ENCODE results near the gene ZNF564. TPM values are rescaled to one million over a fixed set of nuclear protein-coding genes. Genes with fewer than 3 reads are reported as not detected.
A peak's percentile ranks its signal among the peaks of the same experiment; 100 is the strongest.
"Not testable (repeated sequence)": the region's sequence is repeated elsewhere in the genome, so short reads cannot be mapped to it uniquely, and the experiment has no call there.

Gene ZNF564
- total RNA-seq, 1 donor from 2014 or later = 10.3 TPM

DNA sequence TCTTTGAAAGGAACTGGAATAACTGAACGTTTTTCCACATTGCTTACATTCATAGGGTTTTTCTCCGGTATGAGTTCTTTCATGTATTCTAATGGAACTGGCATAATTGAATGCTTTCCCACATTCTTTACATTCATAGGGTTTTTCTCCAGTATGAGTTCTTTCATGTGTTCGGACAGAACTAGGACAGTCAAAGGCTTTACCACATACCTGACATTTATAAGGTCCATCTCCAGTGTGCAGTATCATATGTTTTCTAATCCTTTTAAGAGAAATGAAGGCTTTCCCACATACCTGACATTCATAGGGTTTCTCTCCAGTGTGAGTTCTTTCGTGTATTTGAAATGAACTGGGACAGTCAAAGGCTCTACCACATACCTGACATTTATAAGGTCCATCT lies 24.7 kb downstream of the ZNF564 start:
- intact Hi-C loops (cut with DNase I) = no loop called here
- ATAC-seq = no peak
- DNase-seq (ENCODE audit: missing footprints) = no peak

DNA sequence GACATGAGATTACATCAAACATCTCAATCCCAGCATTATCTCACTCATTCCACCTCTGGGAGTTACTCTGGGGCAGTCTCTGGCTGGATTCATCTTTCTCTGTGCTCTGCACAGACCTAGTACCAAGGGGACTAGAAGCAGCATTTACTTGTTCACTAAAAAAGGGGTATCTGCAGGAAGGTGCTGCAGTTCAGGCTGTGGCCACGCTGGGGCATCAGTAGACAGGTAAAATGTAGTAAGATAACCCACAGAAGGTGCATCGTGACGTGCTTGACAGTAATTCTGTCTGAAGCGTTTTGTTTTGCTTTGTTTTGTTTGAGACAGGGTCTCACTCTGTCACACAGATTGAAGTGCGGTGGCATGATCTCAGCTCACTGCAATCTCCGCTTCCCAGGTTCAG lies 29.3 kb downstream of the ZNF564 start:
- intact Hi-C loops (cut with DNase I) = no loop called here
- DNase-seq (ENCODE audit: missing footprints) = no peak
- no peak for ATAC-seq

DNA sequence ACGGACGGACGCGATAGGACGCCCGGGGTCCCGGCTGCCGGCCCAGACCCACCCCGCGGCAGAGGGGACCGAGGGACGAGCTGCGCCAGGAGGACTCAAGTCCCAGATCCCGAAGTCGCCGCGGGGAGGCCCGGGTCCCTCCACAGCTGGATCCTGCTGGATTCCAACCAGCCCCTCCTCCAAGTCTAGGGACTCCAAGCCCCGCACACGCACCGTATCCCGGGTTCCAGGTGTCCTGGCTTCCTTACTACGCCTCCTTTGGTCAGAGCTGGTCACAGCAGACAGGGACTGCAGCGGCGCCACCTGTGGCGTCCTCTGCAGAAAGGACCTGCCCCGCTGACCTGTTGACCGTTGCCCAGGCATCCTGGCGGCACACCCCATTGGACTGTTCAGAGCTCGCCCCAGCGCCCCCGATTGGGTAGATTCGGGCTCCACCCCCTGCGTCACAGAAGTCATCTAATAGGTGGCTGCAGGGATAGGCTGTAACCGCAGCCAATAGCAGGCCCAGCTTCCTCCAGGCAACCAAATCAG lies 37.7 kb downstream of the ZNF564 start:
- DNase-seq (ENCODE audit: missing footprints) (peak; percentile 57), ATAC-seq (no peak)
- intact Hi-C loops (cut with DNase I) = no loop called here

DNA sequence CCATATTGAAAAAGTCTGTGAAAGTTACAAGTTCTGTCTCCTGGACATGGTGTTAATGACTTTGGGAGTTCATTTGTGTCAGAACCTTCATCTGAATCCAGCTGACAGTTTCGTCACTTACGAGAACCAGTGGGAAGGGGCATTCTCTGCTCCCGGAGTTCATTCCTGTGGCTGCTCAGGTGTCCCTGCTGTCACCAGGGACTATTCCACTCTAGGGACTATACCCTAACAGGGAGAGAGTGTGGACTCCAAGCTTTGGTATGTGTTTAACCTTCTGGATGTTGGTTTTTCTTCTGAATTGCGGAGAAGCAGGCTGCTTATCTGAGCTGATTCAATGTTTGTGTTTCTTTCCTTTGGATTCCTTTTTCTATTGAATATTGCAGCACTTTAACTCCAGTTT lies 54.2 kb downstream of the ZNF564 start:
- intact Hi-C loops (cut with DNase I) = loop anchor here (5.0 kb wide), 1 partner anchor 55 kb away; the partner anchor contains the start of gene ZNF564
- no peak for DNase-seq (ENCODE audit: missing footprints)
- ATAC-seq = no peak

DNA sequence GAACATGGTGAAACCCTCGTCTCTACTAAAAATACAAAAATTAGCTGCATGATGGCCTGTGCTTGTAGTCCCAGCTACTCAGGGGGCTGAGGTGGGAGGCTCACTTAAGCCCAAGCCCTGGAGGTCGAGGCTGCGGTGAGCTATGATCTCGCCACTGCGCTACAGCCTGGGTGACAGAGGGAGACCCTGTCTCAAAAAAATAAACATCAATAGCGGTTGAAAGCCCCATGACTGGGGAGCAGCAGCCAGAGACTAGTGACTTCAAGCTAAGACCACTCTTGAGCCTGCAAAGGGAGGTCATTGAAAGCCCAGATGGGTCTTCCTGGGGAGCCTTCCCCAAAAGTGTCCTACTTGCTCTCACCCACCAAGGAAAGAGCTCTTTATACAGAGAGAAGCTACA lies 54.8 kb downstream of the ZNF564 start:
- DNase-seq (ENCODE audit: missing footprints) (no peak), ATAC-seq (no peak)
- intact Hi-C loops (cut with DNase I) = loop anchor here (5.0 kb wide), 1 partner anchor 56 kb away; the partner anchor contains the start of gene ZNF564

DNA sequence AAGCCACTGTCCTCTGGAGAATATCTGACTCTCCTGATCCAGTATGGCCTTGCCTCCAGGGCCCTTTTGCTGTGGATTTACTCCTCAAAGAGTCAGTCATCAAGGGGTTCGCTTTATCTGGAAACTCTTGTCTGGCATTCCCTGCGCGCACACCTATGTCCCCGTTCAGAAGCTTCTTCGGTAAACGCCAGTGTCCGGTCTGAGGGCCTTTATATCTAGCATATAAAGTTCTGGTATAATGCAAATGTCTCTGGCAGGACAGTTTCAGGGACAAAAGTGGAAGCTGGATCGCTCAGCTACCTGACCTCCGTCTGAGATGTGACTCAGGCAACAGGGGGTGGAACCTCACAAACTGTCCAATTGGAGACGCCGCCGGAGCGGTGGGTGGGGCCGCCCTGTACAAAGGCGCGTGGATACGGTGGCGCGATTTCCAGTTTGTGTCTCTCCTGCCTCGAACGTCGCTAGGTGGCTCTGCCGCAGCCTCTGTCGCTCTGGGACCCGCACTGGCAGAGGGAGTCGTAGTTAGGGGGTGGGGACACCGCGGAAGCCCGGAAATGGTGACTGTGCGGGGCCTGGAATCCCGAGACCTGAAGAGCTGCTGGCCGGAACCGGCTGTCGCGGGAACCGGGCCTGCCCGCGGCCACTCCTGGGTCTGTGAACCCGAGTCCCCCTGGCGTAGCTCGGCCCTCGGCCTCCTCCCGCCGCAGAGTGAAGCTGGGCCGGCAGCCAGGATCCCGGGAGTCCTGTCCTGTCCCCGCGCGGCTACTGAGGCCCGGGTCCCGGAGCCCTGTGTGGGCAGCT lies 56.1 kb downstream of the ZNF564 start:
- DNase-seq (ENCODE audit: missing footprints) (peak; percentile 96), ATAC-seq (peak; percentile 100)
- intact Hi-C loops (cut with DNase I) = loop anchor here (5.0 kb wide), 1 partner anchor 57 kb away; the partner anchor contains the start of gene ZNF564

DNA sequence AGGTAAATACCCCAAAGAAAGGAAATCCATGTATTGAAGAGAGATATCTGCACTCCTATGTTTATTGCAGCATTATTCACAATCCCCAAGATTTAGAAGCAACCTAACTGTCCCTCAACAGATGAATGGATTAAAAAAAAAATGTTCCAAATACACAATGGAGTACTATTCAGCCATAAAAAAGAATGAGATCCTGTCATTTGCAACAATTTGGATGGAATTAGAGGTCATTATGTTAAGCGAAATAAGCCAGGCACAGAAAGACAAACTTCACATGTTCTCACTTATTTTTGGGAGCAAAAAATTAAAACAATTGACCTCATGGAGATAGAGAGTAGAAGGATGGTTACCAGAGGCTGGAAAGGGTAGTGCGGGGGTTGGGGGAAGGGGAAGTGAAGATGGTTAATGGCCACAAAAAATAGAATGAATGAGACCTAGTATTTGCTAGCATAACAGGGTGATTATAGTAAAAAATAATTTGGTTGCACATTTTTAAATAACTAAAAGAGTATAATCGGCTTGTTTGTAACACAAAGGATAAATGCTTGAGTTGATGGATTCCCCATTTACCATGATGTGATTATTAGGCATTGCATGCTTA lies 56.9 kb downstream of the ZNF564 start:
- DNase-seq (ENCODE audit: missing footprints) = no peak
- intact Hi-C loops (cut with DNase I) = no loop called here
- ATAC-seq = no peak

DNA sequence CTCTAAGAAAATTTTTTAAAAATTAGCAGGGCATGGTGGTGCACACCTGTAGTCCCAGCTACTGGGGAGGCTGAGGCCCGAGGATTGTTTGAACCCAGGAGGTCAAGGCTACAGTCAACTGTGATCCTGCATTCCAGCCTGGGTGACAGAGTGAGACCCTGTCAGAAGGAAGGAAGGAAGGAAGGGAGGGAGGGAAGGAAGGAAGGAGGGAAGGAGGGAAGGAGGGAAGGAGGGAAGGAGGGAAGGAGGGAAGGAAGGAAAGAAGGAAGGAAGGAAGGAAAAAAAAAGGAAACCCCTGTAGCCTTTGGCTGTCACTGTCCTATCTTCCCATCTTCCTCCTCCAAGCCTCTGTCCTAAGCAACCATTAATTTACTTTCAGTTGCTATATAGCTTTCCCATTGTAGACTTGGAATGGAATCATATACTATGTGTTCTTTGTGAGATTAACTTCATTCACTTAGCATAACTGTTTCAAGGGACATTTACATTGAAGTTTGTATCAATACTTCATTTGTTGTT lies 65.0 kb downstream of the ZNF564 start:
- DNase-seq (ENCODE audit: missing footprints); intact Hi-C loops (cut with DNase I); ATAC-seq: not testable (repeated sequence)

DNA sequence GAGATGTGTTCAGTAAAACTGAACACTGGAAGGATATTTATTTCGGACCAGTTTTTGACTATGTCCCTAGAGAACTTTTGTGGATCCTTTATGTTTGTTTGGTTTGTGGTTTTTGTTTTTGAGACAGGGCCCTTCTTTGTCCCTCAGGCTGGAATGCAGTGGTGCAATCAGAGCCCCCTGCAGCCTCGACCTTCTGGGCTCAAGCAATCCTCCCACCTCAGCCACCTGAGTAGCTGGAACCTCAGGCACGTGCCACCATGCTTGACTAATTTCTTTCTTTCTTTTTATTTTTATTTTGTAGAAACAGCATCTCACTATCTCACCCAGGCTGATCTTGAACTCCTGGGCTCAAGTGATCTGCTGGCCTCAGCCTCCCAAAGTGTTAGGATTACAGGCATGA lies 65.7 kb downstream of the ZNF564 start:
- no peak for ATAC-seq
- intact Hi-C loops (cut with DNase I) = no loop called here

DNA sequence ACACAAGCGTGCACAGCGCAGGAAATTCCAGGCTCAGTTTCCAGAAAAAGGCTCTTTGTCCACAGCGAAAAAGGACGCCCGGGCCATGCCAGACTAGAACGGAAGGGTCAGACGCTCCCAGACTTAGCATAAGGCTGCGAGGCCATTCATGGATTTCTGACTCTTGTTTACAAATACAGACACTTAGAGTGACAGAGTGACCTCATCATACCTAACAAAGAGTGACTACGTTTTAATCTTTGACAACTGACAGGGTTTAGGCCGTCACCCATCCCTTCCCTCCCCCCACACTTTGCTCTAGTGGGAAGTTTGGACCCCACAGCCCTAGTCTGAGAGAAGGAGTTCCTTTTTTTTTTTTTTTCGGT lies 66.2 kb downstream of the ZNF564 start:
- ATAC-seq = peak; percentile 56
- DNase-seq (ENCODE audit: missing footprints) = no peak
- intact Hi-C loops (cut with DNase I) = no loop called here

More for the DNA sequence above, 65.7 kb downstream of the ZNF564 start:
- DNase-seq (ENCODE audit: missing footprints) = no peak

DNA sequence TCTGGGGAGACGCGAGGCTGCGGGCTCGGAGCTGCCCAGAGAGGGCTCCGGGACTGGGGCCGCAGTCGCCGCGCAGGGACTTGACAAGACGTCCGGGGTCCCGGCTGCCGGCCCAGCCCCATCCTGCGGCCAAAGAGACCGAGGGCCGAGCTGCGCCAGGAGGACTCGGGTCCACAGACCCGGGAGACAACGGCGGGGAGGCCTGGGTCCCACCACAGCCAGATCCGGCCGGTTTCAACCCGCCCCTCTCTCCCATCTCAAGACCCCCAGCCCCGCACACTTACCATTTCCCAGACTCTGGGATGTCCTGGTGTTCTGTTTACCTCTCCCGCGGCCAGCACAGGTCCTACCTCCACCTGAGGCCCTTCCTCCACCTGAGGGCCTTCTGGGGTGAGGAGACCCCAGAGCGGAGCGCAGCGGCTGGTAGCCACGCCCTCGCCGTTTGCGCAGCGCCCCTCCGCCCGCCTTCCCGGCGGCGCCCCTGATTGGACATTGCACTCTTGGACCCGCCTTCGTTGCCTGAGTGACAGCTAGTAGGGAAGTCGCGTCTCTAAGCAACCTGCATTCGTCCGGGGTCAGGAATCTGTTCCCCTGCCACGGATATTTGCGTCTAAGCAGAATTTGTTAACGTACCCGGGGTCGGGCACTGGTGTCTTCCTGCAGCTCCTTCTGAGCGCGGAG lies 66.8 kb downstream of the ZNF564 start, which contains the start of gene ZNF709:
Gene ZNF709 (minus strand): TSS at position 446 of the 681 bp plus-strand sequence. CDS start 159 bp downstream, at position 287.
- ATAC-seq = peak; percentile 98
- DNase-seq (ENCODE audit: missing footprints) = peak; percentile 92
- intact Hi-C loops (cut with DNase I) = loop anchor here (1.0 kb wide), 1 partner anchor 43 kb away; the partner anchor contains the start of gene ZNF443

DNA sequence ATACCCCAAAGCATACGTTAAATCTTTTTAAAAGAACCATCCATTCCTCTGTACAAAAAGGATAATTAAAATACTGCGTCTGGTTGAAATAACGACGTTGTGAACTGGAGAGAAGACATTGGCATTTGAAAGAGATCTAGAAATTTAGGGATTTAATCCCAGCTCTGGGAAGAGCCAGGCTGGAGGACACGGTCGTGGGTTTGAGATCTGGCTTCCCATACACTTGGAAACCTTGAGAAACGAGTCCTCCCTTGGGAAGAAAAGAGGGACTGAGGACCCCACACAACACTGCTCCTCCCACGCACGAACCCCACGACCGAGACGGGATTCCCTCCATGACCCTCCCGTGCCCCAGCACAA lies 67.3 kb downstream of the ZNF564 start:
- ATAC-seq = no peak
- intact Hi-C loops (cut with DNase I) = loop anchor here (1.0 kb wide), 1 partner anchor 43 kb away; the partner anchor contains the start of gene ZNF443
- DNase-seq (ENCODE audit: missing footprints) = no peak

DNA sequence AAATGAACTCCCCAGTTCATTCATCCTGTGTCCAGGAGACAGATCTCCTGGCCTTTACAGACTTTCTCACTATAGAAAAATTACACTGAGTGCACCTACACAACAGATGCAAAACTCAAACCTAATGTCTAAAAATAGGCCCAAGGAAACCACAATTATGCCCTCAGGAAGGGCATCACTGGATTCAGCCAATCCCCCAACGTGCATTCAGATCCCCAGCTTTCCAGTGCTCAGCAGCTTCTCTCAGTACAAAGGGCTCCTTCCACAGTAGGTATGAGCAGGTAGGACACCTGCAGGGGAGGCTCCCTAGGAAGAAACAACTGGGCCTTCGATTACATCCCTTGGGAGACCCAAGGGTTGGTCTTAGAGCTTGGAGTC lies 68.8 kb downstream of the ZNF564 start:
- DNase-seq (ENCODE audit: missing footprints) (no peak), ATAC-seq (no peak)
- intact Hi-C loops (cut with DNase I) = no loop called here

DNA sequence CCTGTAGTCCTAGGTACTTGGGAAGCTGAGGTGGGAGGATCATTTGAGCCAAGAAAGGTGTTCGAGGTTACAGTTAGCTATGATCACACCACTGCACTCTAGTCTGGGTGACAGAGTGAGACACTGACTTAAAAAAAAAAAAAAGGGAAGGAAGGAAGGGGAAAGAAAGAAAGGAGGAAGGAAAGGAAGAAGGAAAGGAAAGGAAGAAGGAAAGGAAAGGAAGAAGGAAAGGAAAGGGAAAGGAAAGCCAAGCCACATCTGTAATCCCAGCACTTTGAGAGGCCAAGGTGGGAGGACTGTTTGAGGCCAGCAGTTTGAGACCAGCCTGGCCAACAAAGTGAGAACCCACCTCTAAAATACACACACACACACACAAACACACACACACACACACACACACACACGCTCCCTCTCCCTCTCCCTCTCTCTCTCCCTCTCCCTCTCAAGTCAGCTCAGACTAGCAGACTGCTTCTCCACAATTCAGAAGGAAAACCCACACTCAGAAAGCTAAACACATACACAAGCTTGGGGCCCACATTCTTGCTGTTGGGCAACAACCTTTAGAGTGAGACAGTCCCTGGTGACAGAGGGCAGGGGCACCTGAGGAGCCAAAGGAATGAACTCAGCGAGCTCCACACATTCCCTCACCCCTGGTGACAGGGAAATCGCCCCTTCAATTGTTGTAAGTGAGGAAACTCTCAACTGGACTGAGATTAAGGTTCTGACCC lies 69.3 kb downstream of the ZNF564 start:
- intact Hi-C loops (cut with DNase I) = no loop called here
- no peak for ATAC-seq

DNA sequence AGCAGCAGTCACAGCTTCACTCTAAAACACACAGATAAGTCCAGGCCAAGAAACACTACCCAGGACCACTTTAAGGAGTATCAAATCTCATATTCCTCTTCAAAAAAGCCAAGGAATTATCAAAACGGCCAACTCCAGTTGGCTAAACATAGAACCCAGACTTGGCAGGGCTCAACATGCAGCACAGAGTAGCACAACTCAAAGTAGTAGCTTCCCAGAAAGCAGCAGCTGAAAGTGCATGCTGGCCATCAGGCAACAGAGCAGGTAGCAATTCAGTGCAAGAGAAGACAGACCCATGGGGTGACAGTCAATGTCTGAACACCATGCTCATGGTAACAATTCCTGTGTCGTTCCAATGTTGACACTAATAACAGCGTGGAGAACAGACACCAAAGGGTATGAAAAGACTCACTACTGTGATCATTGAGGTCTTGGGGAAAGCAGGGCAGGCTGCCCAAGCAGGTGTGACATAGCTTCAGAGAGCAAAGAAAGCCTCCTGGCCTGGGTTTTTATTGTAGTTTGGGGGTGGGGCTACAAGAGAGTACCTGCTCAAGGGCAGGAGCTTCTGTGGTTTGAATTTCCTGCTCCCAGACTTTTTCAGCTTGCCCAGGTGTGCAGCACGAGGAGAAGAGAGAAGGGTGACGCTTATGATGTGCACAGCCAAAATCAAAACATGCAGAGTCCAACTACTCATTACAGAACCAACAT lies 72.9 kb downstream of the ZNF564 start:
- intact Hi-C loops (cut with DNase I) = no loop called here
- no peak for DNase-seq (ENCODE audit: missing footprints)
- no peak for ATAC-seq

More for the DNA sequence above, 69.3 kb downstream of the ZNF564 start:
- no peak for DNase-seq (ENCODE audit: missing footprints)
